HG03159 (cell line): ENCODE data around the gene UTS2B.
A peak's percentile ranks its signal among the peaks of the same experiment; 100 is the strongest.

ENCODE experiments used
- ATAC-seq: cut with Tn5 transposase; IDR thresholded peaks from one replicate; pipeline ENCODE4 v1.9.1; 2021; ENCODE audit warnings: mild to moderate bottlenecking, moderate library complexity; ENCODE audit not compliant: unreplicated experiment

UTS2B gene

GRCh38 chr3:191327526-191327925 lies 2.8 kb downstream of the UTS2B start:
- no peak for ATAC-seq

GRCh38 chr3:191324936-191325335 lies 5.4 kb downstream of the UTS2B start:
- ATAC-seq = no peak

- ATAC-seq = no peak
Observed at GRCh38 chr3:191321019-191321767, 9.1 kb downstream of the UTS2B start.

- ATAC-seq = no peak
Observed at GRCh38 chr3:191320316-191320715, 10.0 kb downstream of the UTS2B start.

- no peak for ATAC-seq
Observed at GRCh38 chr3:191316876-191317603, 13.3 kb downstream of the UTS2B start.

- ATAC-seq = no peak
Observed at GRCh38 chr3:191314109-191314728, 16.1 kb downstream of the UTS2B start.

- no peak for ATAC-seq
Observed at GRCh38 chr3:191313296-191313695, 17.0 kb downstream of the UTS2B start.

- no peak for ATAC-seq
Observed at GRCh38 chr3:191307341-191307740, 23.0 kb downstream of the UTS2B start.

- no peak for ATAC-seq
Observed at GRCh38 chr3:191306428-191306827, 23.9 kb downstream of the UTS2B start.

GRCh38 chr3:191303596-191303995 lies 26.7 kb downstream of the UTS2B start:
- no peak for ATAC-seq

- no peak for ATAC-seq
Observed at GRCh38 chr3:191302451-191302850, 27.9 kb downstream of the UTS2B start.

GRCh38 chr3:191301782-191302411 lies 28.4 kb downstream of the UTS2B start:
- ATAC-seq = no peak

GRCh38 chr3:191301017-191301416 lies 29.3 kb downstream of the UTS2B start:
- peak; percentile 74 for ATAC-seq

- no peak for ATAC-seq
Observed at GRCh38 chr3:191300422-191300821, 29.9 kb downstream of the UTS2B start.

GRCh38 chr3:191298846-191299245 lies 31.5 kb downstream of the UTS2B start:
- no peak for ATAC-seq

GRCh38 chr3:191296041-191296541 lies 34.2 kb downstream of the UTS2B start:
- peak; percentile 89 for ATAC-seq

GRCh38 chr3:191294291-191294690 lies 36.0 kb downstream of the UTS2B start:
- no peak for ATAC-seq

GRCh38 chr3:191292243-191293015 lies 37.9 kb downstream of the UTS2B start:
- no peak for ATAC-seq

GRCh38 chr3:191290311-191291025 lies 39.9 kb downstream of the UTS2B start:
- peak; percentile 90 for ATAC-seq

- ATAC-seq = no peak
Observed at GRCh38 chr3:191283400-191283799, 46.9 kb downstream of the UTS2B start.
